NCI-H187 (cell line): ENCODE measurements around the gene SLC16A10.
"Not testable (repeated sequence)": the region's sequence is repeated elsewhere in the genome, so short reads cannot be mapped to it uniquely, and the experiment has no call there.

Experiments
- DNase-seq, 2 experiments: peaks; one replicate each; lab custom pipeline; 2025; lab: John Stamatoyannopoulos, UW

The SLC16A10 gene

GRCh38 chr6:111185954-111186353 is 98.7 kb downstream of the SLC16A10 start:
- DNase-seq, result no peak

- DNase-seq, result no peak
These were observed 100.6 kb downstream of the SLC16A10 start for GRCh38 chr6:111187874-111188273.

- not testable (repeated sequence) for DNase-seq
These were observed 102.4 kb downstream of the SLC16A10 start for GRCh38 chr6:111189666-111190210.

GRCh38 chr6:111190637-111191036 is 103.3 kb downstream of the SLC16A10 start:
- DNase-seq, result no peak

GRCh38 chr6:111191136-111191535 is 103.8 kb downstream of the SLC16A10 start:
- DNase-seq, result not testable (repeated sequence)

- DNase-seq, result no peak
These were observed 105.7 kb downstream of the SLC16A10 start for GRCh38 chr6:111192911-111193555.

GRCh38 chr6:111195656-111196055 is 108.4 kb downstream of the SLC16A10 start:
- no peak for DNase-seq

GRCh38 chr6:111198841-111199240 is 111.5 kb downstream of the SLC16A10 start:
- DNase-seq, result no peak

- no peak for DNase-seq
These were observed 112.6 kb downstream of the SLC16A10 start for GRCh38 chr6:111199935-111200334.

- DNase-seq, result no peak
These were observed 113.3 kb downstream of the SLC16A10 start for GRCh38 chr6:111200350-111201243.

GRCh38 chr6:111201244-111201554 is 113.9 kb downstream of the SLC16A10 start:
- no peak for DNase-seq

- DNase-seq, result no peak
These were observed 114.5 kb downstream of the SLC16A10 start for GRCh38 chr6:111201764-111202163.

- not testable (repeated sequence) for DNase-seq
These were observed 116.2 kb downstream of the SLC16A10 start for GRCh38 chr6:111203539-111203938.

- no peak for DNase-seq
These were observed 117.0 kb downstream of the SLC16A10 start for GRCh38 chr6:111204305-111204704.

GRCh38 chr6:111204881-111205280 is 117.6 kb downstream of the SLC16A10 start:
- no peak for DNase-seq

- DNase-seq, result no peak
These were observed 118.2 kb downstream of the SLC16A10 start for GRCh38 chr6:111205502-111205901.

GRCh38 chr6:111207141-111207858 is 120.0 kb downstream of the SLC16A10 start:
- no peak for DNase-seq

- no peak for DNase-seq
These were observed 121.6 kb downstream of the SLC16A10 start for GRCh38 chr6:111208933-111209332.

GRCh38 chr6:111210194-111210728 is 123.0 kb downstream of the SLC16A10 start:
- DNase-seq, result no peak

- DNase-seq, result no peak
These were observed 124.2 kb downstream of the SLC16A10 start for GRCh38 chr6:111211411-111212030.

- DNase-seq, result no peak
These were observed 125.3 kb downstream of the SLC16A10 start for GRCh38 chr6:111212625-111213024.

- DNase-seq, result no peak
These were observed 127.8 kb downstream of the SLC16A10 start for GRCh38 chr6:111215131-111215530.
